Measurements from ENCODE around the gene PSMB2. TPM values are rescaled to one million over a fixed set of nuclear protein-coding genes. Genes with fewer than 3 reads are reported as not detected.

PSMB2 gene
- polyA plus RNA-seq, 1 donor from 2014 or later = 48.2 TPM

- Histone ChIP-seq H3K9ac (ENCODE audit: low read length) (no peak overlapping the region), H3K79me2 (replicated peaks; ENCODE audit: insufficient read depth, low read length) (peaks cover 47% of the 10 kb centered on the region)
Measured at GRCh38 chr1:35637401-35637809, 3.9 kb downstream of the PSMB2 start.

GRCh38 chr1:35633547-35633946 lies 7.8 kb downstream of the PSMB2 start:
- Histone ChIP-seq H3K9ac (ENCODE audit: low read length) (no peak overlapping the region), H3K36me3 (ENCODE audit: insufficient read depth, low read length) (no peaks in the 10 kb centered on the region)

More at GRCh38 chr1:35637401-35637809, 3.9 kb downstream of the PSMB2 start:
- no peak overlapping the region for H3K4me3 ChIP-seq (ENCODE audit: low read length)
- H3K27me3 ChIP-seq (ENCODE audit: insufficient read depth, low read depth, low read length) = no peaks in the 10 kb centered on the region
- no peak overlapping the region for H3K4me2 ChIP-seq (ENCODE audit: low read length)
- TF ChIP-seq EP300 (conservative IDR thresholded peaks at IDR 0.05; ENCODE audit: poor library complexity, severe bottlenecking) = no peak
- no peak for TF ChIP-seq SMC3 (conservative IDR thresholded peaks at IDR 0.05; ENCODE audit: poor library complexity)
- TF ChIP-seq POLR2AphosphoS5 (IDR thresholded peaks at IDR 0.05) = no peak
- TF ChIP-seq CTCF (IDR thresholded peaks at IDR 0.05; ENCODE audit: poor library complexity, severe bottlenecking) = no peak
- TF ChIP-seq MXI1 (conservative IDR thresholded peaks at IDR 0.05; ENCODE audit: poor library complexity, severe bottlenecking) = no peak
- TF ChIP-seq EZH2 (IDR thresholded peaks at IDR 0.05; ENCODE audit: borderline replicate concordance, insufficient read depth, low read length, poor library complexity, severe bottlenecking) = no peak
- no peak for TF ChIP-seq REST (IDR thresholded peaks at IDR 0.05; ENCODE audit: borderline replicate concordance)
- no peak for TF ChIP-seq TAF1 (IDR thresholded peaks at IDR 0.05; ENCODE audit: low read depth)
- TF ChIP-seq RAD21 (conservative IDR thresholded peaks at IDR 0.05) = no peak
- H2AFZ ChIP-seq (ENCODE audit: low read depth, low read length) = no peak overlapping the region
- H3F3A ChIP-seq (ENCODE audit: insufficient read depth, low read length, poor library complexity, severe bottlenecking) = no peaks in the 10 kb centered on the region
- no peaks in the 10 kb centered on the region for H3K9me2 ChIP-seq (ENCODE audit: insufficient read depth, low read length)
- H3K9me3 ChIP-seq (ENCODE audit: low read length) = no peaks in the 10 kb centered on the region
- H3K36me3 ChIP-seq (ENCODE audit: insufficient read depth, low read length) = no peaks in the 10 kb centered on the region
- no peak overlapping the region for H3K27ac ChIP-seq (ENCODE audit: low read length)
- H4K20me1 ChIP-seq (ENCODE audit: insufficient read depth) = no peaks in the 10 kb centered on the region

More at GRCh38 chr1:35633547-35633946, 7.8 kb downstream of the PSMB2 start:
- Histone ChIP-seq H3K4me2 (ENCODE audit: low read length) (no peak overlapping the region), H3K27ac (ENCODE audit: low read length) (no peak overlapping the region), H3K9me3 (ENCODE audit: low read length) (no peaks in the 10 kb centered on the region), H3K79me2 (replicated peaks; ENCODE audit: insufficient read depth, low read length) (peaks cover 24% of the 10 kb centered on the region), H3F3A (ENCODE audit: insufficient read depth, low read length, poor library complexity, severe bottlenecking) (no peaks in the 10 kb centered on the region), H3K27me3 (ENCODE audit: insufficient read depth, low read depth, low read length) (no peaks in the 10 kb centered on the region), H3K9me2 (ENCODE audit: insufficient read depth, low read length) (no peaks in the 10 kb centered on the region), H4K20me1 (ENCODE audit: insufficient read depth) (no peaks in the 10 kb centered on the region), H3K4me3 (ENCODE audit: low read length) (no peak overlapping the region), H2AFZ (ENCODE audit: low read depth, low read length) (no peak overlapping the region)
- TF ChIP-seq EP300 (conservative IDR thresholded peaks at IDR 0.05; ENCODE audit: poor library complexity, severe bottlenecking) (no peak), EZH2 (IDR thresholded peaks at IDR 0.05; ENCODE audit: borderline replicate concordance, insufficient read depth, low read length, poor library complexity, severe bottlenecking) (no peak), REST (IDR thresholded peaks at IDR 0.05; ENCODE audit: borderline replicate concordance) (no peak), TAF1 (IDR thresholded peaks at IDR 0.05; ENCODE audit: low read depth) (no peak)

All from neural cell (in vitro differentiated cells).